GM19023 (cell line): Measurements from ENCODE around the gene HHLA2.
"Not testable (repeated sequence)": the region's sequence is repeated elsewhere in the genome, so short reads cannot be mapped to it uniquely, and the experiment has no call there.

Experiments
- ATAC-seq: cut with Tn5 transposase; IDR thresholded peaks from one replicate; pipeline ENCODE4 v1.9.1; 2021; ENCODE audit warnings: mild to moderate bottlenecking, moderate library complexity; ENCODE audit not compliant: unreplicated experiment

HHLA2 gene

DNA sequence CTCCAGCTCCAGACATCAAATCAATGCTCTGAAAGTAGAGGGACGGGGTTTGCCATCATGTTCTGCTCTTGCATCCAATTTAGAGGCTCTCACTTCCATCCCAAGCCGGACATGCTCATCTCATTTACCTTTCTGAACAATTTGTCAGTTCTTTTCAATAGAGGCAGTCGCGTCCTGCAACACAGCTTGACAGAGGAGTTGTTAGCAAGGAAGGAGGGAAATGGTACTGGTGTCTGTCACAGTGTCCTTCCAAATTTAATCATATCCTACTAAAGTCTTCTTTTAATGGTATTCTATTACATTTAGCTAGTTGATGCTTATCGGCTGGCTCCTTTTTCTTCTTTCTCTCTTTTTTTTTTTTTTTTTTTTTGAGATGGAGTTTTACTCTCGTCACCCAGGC is 45.6 kb downstream of the HHLA2 start:
- no peak for ATAC-seq

DNA sequence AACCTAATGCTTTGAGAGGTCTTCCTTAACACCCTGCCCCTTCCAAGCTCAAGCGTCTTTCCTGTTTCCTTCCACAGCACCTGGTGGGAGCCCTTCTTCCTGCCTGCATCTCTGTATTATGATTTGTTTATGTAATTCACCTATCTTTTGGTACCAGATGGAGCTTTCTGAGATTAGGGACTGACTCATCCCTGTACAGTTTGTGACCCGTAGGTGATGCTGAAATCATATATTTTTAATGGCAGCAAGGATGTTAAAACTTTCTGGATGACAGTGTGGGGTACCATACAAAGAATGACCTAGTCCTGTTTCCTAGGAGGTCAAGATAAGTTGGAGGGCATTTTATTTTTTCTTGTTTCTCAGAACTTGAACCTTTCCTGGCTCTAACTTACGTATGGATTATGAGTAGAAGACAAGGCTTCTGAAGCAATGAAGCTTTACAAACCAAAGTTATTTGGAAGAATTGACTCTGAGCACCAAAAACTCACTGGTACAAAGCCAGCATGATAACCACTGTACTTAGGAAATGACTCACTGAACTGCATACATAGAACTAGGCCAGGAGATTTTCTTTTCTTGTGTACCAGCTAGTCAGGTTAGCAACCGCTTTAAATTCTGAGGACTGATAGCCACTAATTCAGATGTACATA is 46.6 kb downstream of the HHLA2 start:
- ATAC-seq = peak; percentile 56

DNA sequence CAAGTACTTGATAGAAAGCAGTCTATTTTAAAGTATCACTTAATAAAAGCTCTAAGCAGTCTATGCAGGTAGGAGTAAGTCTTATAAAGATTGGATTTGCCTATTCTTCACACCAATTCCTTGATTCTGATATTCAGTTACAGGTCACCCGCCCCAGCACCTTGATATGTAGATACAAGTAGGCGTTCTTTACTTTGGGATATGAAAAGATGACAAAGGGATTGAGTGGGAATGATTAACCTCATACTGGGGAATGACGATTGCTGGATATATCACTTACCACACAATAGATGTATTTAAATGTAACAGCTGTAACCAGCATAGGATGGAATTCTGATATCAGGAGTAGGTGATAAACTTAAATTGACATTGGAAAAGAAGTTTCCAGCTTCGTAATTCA is 47.1 kb downstream of the HHLA2 start:
- ATAC-seq = no peak

DNA sequence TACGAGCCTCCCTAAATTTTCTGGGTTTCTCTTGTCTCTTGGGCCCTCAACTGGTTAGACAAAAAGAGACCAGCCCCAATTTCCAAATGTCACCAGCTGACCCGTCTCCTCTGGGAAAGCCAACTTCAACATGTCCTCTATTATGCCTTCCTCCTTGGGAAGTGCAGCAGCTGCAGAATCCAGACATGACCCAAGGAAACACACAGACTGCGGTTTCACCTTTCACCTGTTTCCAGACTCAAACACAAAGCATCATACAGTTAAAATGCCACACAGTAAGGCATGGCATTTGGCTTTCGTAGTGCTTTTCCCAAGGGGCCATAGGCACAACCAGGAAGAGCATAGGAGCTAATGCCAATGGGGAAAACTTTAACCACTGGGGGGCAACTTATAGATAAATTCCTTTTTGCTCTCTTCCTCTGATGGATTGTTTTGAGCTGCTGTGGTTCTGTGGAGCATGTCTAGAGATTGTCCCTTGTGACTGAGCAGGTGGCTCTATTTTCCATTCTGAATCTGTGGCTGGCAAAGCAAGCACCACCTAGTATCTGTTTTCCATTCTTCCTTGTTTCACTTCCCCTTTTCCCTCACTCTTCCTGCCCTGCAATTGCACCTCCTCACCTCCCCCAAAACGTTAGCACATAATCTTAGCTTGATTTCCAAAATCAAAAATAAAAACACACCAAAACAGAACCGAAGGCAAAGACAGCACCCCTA is 49.3 kb downstream of the HHLA2 start:
- no peak for ATAC-seq

DNA sequence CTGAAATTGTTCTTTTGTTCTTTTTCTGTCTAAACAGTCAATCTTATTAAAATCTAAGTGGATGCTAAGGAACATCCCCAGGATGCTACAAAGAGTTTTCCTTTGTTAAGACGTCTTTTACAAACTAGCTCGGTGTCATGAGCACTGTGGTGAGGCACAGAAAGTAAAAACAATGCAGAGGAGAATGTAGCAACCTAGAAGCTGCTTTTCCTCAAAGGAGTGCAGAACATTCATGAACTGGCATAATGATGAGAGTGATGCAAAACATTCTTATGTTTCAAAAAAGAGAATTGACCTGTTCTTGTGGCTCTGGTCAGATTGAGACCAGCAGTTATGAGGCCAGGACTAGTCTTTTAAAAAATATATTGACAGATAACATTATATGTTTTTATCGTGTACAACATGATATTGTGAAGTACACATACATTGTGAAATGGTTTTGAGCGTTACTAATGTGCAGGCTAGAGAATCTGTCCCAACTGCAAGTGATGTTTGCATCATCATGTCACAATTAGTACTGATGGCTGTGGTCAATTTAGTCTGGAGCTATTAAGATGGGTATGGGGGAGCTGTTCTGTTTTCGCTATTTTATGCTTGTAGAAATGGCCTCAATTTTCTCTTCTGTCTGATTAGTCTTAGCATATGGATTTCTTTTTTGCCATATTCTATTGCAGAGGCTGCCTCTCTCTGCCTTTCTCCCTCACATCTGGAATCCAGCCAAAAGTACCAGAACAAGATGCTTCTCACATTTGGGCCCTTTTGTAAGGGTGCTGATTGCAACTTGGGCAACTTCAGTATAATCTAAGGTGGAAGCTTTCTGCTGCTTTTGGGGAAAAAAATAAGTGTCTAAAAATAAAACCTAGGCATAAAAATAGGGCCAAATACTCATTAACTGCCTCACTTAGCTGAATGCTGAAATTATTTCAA is 50.2 kb downstream of the HHLA2 start:
- ATAC-seq = no peak

DNA sequence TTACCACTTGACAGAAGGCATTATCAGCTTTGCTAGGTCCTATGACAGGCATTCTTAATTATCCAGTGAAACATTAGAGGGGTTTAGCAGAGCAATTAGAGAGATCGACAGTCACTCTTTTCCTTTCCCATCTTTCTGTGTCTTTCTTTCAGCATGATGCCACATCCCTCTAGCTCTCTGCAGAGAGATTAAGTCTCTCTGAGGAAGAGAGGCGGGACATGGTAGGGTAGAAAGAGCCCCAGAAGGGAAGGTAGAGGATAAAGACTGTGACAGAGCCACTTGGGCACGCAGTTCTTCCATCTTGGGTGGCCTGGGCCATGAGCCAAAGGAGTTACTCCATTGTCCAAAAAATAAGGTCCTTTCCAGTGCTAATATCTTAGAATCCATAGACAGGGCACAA is 55.8 kb downstream of the HHLA2 start:
- ATAC-seq = no peak

DNA sequence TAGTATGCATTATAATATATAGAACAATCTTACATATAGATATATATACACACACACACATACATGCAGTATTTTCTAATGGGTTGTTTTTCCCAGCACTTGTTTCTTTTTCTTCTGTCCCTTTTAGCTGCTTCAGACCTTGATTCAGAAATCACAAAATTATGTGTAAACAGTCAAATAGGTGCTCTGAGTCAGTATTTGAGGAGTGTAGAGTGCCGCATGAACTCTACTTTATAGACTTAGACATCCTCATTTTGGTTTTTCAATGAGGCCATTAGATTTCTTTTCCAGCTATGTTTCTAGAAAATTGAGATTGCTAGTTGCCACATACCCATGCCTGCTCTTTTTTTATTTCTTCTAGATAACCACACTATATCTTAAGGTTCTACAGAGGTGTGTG is 58.2 kb downstream of the HHLA2 start:
- ATAC-seq = no peak

DNA sequence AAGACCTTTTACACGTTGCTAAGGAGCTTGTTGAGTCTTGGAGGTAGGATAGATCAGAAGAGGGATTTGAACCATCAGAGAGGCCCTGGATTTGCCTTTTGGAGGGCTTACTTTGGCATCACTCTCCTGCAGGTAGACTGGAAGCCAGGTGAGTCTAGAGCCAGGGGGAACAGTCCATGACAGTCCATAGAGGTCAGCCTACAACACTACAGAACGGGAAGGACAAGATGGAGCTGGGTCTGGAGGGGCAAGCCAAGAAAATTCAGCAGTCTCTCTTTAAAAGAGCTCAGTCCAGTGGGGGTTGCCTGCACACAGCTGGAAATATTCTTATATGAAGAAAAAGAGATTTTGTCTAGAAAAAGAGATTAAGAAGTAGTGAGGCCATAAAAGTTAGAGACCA is 60.7 kb downstream of the HHLA2 start:
- ATAC-seq = no peak

DNA sequence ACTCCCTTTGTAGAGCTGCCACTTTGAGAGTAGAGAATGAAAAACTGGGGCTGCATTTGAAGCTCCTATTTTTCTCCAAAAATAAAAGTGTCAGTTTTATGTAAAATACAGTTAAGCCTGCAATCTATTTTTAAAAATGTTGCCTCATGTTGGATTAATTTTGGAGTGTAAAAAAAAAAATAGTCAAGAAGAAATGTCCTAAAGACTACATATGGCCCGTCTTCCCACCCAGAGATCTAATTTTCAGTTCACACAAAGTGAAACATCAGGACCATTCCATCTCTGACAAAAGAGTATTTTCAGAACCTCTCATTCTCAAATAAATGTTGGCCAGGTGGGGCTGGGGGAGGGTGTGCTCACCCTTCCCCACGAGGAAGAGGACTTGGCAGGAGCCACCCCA is 62.7 kb downstream of the HHLA2 start:
- ATAC-seq = no peak

DNA sequence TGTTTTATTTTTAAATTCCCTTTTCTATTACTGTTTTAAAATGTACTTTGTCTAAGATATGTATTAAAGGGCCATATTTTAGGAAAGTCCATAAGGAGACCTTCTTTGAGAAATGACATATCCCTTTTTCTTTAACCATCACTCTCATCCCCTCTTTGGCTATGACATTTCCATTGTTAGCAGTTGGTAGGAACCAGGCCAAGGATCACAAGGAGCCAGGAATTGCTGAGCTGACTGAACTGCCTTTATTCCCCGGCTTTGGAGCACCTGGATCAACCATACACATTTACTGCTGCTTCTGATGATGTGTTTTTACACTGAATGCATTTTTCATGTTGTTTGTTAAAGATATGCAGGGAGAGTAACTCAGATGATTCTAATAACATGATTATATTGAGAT is 79.7 kb downstream of the HHLA2 start:
- ATAC-seq = no peak

DNA sequence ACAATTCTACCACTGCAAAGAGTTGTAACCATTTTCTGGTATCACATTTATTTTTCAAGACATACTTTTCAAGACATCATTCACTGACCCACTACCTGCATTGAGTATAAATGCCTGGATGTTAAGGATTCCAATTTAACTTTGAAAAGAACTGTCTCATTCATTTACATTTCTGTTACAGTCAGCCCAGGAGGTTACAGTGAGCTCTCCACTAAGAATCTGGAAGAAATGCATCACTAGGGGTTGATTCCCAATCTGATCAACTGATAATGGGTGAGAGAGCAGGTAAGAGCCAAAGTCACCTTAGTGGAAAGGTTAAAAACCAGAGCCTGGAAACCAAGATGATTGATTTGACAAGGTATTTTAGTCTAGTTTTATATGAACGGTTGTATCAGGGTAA is 81.0 kb downstream of the HHLA2 start:
- ATAC-seq = no peak

DNA sequence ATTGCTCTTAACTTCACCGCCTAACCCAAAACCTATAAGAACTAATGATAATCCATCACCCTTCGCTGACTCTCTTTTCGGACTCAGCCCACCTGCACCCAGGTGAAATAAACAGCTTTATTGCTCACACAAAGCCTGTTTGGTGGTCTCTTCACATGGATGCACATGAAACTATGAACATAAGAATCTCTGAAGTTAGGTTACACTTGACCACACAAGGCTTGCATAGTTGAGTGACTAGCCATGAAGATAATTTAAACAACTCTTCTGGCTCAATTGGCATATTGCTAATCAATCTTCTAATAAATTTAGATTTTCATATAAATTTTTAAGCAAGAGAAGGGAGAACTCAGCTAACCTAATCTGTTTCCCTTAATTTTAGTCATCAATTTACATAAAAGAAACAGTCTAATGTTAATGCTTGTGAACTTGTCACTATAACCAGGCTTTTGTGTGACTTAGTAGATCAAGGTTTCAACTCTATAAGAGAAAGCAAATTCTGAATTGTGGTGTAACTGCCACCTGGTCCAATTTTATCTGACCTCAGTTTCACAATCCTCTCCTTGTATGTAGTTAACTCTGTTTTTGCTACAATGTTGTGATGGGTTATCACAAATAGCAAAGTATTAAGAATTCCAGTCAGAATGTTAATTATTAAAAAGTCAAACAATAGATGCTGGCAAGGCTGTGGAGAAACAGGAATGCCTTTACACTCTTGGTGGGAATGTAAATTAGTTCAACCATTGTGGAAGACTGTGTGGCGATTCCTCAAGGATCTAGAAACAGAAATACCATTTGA is 82.0 kb downstream of the HHLA2 start:
- ATAC-seq = no peak

DNA sequence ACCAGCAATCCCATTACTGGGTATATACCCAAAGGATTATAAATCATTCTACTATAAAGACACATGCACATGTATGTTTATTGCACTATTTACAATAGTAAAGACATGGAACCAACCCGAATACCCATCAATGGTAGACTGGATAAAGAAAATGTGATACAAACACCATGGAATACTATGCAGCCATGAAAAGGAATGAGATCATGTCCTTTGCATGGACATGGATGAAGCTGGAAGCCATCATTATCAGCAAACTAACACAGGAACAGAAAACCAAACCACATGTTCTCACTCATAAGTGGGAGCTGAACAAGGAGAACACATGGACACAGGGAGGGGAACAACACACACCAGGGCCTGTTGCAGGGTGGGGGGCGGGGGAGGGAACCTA is 82.6 kb downstream of the HHLA2 start:
- ATAC-seq = not testable (repeated sequence)

DNA sequence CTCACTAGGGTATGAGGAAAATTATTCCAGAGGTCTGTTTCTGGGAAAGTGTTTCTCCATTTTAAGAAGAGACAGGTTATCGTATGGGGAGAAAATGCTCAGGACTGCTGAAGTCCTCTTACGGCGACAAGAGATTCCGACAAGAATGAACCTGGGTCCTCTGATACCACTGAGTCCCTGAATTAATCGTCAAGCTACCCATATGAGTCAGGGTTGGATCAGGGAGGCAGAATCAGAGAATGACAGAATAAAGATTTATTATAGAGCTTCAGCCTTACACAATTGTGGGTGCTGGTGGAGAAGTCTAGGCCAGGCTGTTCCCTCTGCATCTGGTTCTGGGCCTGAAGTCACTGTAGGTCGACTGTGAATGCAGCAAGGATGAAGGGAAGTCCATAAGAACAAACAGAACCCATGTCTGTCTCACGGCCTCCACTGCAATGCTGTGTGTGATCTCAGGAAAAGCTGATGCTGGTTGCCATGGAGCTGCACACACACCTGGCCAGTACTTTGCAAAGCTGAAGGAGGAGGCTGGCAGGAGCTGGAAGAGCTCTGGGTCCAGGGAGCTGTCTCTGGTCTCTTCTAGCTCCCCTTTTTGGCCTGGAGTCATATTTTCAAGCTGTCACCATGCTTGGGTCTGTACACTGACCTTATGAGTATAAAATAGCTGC is 83.9 kb downstream of the HHLA2 start:
- no peak for ATAC-seq

DNA sequence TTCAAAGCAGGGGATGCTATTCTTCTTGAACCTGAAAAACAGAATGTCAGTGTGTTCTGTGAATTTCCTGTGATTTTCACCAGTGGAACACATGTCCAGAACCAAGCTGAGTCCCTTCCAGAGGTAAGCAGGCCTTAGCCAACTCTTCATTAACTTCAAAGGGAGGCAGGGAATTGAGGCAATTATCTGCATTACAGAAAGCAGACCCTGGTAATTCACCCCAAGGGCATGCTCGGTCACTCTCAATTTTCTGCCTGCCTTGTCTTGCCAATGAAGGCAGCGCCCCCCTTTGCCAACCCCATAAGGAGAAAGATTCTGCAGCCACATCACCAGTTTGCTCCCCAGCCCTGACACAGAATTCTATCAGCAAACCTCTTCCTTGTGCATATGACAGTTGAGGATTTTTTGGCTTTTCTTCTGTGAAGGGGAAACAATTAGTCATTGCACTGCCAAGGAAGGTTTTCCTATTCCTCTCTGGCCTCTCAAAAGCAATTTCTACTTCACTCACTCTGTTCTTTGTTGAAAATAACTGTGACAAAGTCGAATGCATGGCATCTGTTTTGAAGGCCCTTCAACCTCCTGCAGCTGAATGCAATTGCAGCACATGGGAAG is 85.3 kb downstream of the HHLA2 start:
- no peak for ATAC-seq

DNA sequence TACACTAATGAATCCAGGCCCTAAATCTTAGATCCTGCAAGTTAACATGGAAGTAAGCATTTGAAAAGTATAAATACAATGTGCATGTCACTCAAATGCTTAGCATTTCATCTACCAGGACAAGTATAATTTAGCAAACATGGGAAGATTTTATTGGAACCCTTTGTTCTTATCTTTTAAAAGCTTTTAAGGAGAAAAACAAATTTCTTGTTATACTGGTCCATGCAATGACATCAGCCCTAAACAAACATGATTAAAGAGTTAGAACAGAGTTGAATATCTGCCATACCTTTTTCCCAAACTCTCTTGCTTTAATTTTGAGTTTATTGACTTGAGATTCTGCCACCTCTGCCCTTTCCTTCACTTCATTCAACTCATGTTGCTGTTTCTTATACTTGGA is 87.0 kb downstream of the HHLA2 start:
- no peak for ATAC-seq

DNA sequence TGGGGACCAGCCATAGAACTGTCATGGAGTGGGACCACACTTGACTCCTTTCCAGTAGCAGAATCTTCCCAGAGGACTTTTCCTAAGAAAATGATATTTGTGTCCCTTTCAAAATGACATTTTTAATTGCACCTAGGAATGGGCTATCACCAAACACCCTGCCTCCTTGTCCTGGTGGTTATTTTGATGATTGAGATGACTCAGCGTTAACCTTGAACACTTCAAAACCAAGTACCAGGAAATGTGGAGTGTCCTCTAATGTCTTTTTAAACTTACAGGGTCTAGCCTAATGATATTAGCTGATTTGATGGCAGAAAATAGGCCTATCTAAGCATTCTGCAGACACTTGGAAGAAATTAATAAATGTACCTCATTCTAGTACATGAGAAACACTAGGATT is 90.7 kb downstream of the HHLA2 start:
- ATAC-seq = no peak

DNA sequence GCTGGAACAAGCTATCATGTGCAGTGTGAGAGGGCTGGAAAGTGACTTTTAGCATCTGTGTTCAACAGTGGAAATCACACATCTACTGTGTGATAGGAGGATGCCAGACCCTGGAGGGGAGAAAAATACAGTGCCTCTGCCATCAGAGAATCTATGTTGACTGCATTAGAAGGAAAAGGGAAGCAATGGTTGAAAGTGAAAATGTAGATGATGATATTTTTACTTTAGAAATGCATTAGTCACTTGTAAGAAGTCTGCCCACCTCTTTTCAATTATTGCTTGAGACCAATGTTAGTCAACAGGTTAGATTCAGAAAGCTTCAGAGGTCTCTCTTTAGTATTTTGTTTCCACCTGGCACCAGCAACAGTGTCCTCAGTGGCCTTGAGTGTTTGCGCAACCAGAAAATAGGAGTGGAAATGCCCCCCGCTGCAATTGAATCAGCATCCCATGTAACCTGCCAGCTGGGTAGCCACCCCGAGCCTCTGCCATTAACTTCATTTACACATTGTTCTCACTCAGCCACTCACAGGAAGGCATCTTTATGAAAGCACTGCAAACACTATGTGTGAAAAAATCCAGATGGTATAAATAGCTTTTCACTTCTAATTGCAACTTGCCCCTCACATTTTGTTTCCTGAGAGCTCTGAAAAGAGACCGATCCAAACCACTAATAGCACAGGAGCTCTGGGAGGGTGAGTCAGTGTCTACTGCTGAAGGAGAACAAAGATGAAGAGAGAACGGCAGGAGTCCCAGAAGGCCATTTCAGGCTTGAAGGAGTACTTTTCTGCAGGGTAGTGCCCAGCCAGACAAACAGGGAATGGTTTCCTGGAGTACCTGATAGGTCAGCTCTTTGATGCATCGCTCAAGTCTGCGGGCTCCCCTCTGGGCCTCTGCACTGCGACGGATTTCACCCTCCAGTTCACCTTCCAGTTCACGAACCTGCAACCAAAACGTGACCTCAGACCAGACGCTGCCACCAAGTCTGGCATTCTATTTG is 92.1 kb downstream of the HHLA2 start:
- ATAC-seq = peak; percentile 53

DNA sequence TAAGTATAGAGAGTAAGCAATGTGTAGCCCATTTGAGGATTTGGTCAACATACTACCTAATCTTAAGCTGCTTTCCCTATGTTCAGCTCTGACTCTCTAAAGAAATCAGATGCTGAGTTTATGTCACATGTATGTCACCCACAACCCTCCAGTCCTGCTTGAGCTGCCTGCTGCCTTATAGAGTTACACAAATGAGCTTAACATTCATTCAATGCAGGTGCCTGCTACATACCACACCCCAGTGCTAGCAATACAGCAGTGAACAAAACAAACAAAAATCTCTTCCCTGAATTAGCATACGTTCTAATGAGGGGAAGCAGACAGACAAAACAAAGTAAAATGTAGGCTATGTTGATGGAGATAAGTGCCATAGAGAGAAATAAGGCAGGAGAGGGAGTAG is 93.0 kb downstream of the HHLA2 start:
- no peak for ATAC-seq
